Umbilical cord (tissue), 2 donors: ENCODE measurements around the gene TRIM71. TPM values are rescaled to one million over a fixed set of nuclear protein-coding genes. Genes with fewer than 3 reads are reported as not detected.

Experiments used
- DNase-seq: peaks from one replicate; pipeline ENCODE4 v3.0.0-alpha.2; 2015; ENCODE audit warnings: low spot score
- total RNA-seq: library from RNA; depleted of rRNA; stranded (reverse); fragments of >200 nt; gene quantifications from one replicate; pipeline ENCODE4 v1.2.3, GENCODE V29; 2014; ENCODE audit warnings: low replicate concordance; ENCODE audit not compliant: insufficient read depth

Gene TRIM71
- total RNA-seq, 1 donor from 2014 or later, result 4.8 TPM

GRCh38 chr3:32866533-32866932 is 48.7 kb downstream of the TRIM71 start:
- no peak for DNase-seq

- no peak for DNase-seq
Measured at GRCh38 chr3:32867954-32868353, 50.2 kb downstream of the TRIM71 start.

GRCh38 chr3:32868719-32869512 is 51.1 kb downstream of the TRIM71 start:
- DNase-seq, result no peak

- DNase-seq, result no peak
Measured at GRCh38 chr3:32869513-32870047, 51.8 kb downstream of the TRIM71 start.

GRCh38 chr3:32870373-32871095 is 52.7 kb downstream of the TRIM71 start:
- DNase-seq, result no peak

DNA sequence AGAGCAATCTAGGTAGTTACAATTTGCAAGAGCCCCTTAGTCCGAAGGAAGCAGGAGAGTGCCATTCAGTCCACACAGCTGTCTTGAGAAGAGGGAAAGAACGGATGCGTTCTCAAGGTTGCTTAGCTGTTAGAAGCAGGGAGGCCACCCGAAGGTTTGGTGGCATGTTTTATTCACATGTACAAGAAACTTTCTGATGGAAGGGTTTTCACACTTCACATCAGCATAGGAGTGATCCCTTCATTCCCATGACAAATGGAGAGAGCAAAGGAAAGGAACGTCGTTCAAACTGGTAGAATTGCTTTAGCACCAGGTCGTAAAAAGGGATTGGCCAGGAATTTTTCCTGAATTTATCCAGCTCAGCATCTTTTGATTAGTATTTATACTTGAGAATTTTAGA is 53.5 kb downstream of the TRIM71 start:
- no peak for DNase-seq

GRCh38 chr3:32872487-32873382 is 54.9 kb downstream of the TRIM71 start:
- DNase-seq, result peak; percentile 73

DNA sequence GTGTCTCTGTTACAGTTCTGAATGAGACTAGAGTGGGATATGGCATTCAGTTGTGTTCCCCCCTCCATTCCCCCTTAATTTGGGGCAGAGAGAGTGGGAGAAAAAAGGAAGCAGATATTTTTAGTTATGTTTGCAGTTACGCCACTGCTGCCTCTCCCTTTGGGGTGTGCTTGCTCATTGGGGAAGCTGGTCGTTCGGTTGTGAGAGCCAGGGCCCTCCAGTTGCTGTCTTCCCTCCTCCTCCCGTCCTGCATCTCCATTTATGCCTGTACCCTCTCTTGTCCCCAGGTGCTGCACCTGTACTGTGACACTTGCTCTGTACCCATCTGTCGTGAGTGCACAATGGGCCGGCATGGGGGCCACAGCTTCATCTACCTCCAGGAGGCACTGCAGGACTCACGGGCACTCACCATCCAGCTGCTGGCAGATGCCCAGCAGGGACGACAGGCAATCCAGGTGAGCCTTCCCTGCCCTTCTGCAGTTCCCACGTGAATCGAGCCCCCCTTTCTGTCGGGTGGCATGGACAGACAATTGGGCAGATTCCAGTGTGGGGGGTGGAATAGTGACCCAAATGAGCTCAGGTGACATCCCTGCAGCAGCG is 55.8 kb downstream of the TRIM71 start:
- DNase-seq, result no peak

DNA sequence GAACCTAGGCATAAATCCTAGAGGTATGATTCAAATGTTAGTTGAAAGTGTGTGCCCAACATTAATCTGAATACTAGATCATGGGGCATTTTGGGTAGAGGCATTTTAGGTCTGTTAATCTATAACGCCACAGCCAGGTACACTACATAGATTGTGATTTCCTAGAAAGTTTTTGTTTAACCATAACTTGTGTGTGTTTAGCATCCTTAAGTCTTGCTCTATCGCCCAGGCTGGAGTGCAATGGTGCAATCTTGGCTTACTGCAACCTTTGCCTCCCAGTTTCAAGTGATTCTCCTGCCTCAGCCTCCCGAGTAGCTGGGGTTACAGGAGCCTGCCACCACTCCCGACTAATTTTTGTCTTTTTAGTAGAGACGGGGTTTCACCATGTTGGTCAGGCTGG is 59.1 kb downstream of the TRIM71 start:
- no peak for DNase-seq

- no peak for DNase-seq
Measured at GRCh38 chr3:32877598-32877997, 59.8 kb downstream of the TRIM71 start.

DNA sequence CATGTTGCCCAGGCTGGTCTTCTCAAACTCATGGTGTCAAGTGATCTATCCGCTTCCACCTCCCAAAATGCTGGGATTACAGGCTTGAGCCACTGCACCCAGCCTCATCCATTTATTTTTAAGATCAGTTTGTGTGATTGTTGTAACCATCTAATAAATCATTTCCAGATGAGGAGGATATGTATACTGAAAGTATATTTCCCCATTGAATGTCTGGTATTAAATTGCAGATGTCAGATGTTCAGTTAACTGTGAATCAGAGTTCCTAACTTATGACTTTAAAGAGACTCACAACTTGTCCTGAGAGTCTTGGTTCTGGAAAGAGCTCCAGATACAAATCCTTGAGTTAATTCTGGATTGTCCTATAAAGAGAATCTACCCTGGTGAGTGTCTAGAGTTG is 62.4 kb downstream of the TRIM71 start:
- DNase-seq, result no peak

GRCh38 chr3:32881624-32882023 is 63.8 kb downstream of the TRIM71 start:
- DNase-seq, result no peak

- no peak for DNase-seq
Measured at GRCh38 chr3:32882189-32882588, 64.4 kb downstream of the TRIM71 start.

GRCh38 chr3:32882603-32883025 is 64.8 kb downstream of the TRIM71 start:
- no peak for DNase-seq

GRCh38 chr3:32883817-32884216 is 66.0 kb downstream of the TRIM71 start:
- DNase-seq, result no peak

GRCh38 chr3:32884591-32884990 is 66.8 kb downstream of the TRIM71 start:
- no peak for DNase-seq

GRCh38 chr3:32885283-32885901 is 67.6 kb downstream of the TRIM71 start:
- DNase-seq, result no peak

GRCh38 chr3:32886296-32886695 is 68.5 kb downstream of the TRIM71 start:
- no peak for DNase-seq

DNA sequence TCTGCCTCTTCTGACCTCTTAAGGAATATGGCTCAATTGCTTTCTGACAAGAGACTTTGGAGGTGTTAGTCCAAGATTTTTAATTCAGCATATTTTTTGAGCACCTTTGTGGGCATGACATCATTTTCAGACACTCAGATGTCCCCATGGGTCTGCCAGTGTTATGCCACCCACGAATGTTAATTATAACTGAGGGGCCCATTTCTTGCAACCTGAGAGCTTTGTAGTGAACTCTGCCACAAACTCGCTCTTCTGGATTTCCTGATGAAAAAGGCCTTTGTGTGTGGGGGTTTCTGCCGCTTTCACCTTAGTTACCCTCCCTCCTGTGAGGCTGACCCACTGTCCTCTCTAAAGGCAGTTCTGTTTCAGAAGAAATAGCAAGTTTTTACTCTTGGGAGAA is 69.1 kb downstream of the TRIM71 start:
- DNase-seq, result no peak

- no peak for DNase-seq
Measured at GRCh38 chr3:32888739-32889138, 70.9 kb downstream of the TRIM71 start.
